Measurements from ENCODE around the gene AGR2.

AGR2 gene

DNA sequence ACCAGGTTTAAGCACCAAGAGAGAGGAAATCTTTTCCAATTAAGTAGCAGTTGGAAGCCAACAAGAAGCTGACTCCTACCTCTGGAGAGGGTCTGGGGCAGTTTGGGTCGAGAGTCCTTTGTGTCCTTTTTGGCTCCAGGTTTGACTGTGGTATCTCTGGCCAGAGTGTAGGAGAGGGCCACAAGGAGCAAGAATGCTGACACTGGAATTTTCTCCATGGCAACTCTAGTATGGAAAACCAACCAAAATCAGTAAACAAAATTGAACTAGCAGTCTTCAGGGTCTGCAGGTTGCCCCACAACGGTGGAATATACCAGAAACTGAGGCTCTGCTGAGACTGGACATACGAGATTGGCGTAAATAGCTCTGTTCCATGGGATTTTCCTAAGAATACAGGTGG, 3.2 kb downstream of the AGR2 start:
- H3K27ac ChIP-seq: peak overlapping the region; percentile 91; the same call in 1 of the 2 replicates
- TF ChIP-seq, protein P1, sequence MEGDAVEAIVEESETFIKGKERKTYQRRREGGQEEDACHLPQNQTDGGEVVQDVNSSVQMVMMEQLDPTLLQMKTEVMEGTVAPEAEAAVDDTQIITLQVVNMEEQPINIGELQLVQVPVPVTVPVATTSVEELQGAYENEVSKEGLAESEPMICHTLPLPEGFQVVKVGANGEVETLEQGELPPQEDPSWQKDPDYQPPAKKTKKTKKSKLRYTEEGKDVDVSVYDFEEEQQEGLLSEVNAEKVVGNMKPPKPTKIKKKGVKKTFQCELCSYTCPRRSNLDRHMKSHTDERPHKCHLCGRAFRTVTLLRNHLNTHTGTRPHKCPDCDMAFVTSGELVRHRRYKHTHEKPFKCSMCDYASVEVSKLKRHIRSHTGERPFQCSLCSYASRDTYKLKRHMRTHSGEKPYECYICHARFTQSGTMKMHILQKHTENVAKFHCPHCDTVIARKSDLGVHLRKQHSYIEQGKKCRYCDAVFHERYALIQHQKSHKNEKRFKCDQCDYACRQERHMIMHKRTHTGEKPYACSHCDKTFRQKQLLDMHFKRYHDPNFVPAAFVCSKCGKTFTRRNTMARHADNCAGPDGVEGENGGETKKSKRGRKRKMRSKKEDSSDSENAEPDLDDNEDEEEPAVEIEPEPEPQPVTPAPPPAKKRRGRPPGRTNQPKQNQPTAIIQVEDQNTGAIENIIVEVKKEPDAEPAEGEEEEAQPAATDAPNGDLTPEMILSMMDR (conservative IDR thresholded peaks at IDR 0.05): no peak

DNA sequence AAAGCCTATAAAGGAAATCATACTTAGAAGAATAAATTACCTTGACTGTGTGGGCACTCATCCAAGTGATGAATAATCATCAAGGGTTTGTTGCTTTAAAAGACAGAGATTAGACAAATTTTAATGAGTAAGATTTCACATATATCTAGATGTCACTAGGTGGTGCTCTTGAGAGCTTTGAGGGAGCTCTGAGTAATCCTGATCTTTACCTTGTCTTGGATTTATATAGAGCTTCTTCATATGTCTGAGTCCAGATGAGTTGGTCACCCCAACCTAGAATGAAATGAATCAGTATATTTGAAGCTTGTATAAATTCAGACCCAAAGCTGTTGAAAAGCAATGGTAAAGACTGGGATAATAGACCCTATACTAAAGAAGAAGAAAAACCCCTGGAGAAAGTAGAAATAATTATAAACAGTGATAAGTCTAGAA, 3.7 kb downstream of the AGR2 start:
- H3K27ac ChIP-seq: peak overlapping the region; percentile 91; the same call in 1 of the 2 replicates
- TF ChIP-seq, protein P1 (conservative IDR thresholded peaks at IDR 0.05): peak; percentile 81

DNA sequence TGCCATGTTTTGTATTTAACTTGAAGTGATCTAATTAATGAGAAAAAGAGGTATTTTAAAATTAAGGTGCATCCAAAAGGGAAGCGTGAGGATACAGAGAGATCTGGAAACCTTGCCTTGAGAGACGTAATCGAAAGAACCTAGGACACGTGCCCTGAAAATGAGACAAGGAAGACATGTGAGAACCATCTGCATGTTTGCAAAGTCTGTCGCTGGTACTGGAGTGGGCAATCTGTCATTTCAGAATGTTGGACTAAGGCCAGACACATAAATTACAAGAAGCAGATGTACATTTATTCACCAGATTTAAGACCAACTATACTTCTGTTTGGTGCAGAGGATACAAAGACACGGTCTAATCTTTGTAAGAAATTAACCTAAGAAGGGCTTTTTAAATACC, 9.2 kb downstream of the AGR2 start:
- H3K27ac ChIP-seq: peak overlapping the region; percentile 46
- TF ChIP-seq, protein P1 (conservative IDR thresholded peaks at IDR 0.05): no peak

DNA sequence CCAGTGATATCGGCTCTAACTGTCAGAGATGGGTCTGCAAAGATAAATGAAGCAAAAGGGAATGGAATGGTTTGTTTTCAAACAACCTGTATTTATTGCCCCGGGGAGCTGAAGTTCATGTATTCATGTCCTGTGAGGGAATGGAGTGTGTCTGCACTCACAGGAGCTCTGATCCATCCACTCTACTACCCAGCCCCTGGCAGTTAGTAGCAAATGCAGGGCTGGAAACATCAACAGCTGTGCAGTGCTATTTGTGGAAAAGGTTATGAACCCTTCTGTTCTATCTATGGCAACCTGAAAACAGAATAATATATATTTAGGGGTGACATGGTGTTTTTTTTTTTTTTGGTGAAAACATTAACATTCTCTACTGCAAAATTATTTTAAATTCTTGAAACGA, 9.8 kb downstream of the AGR2 start:
- H3K27ac ChIP-seq: peak overlapping the region; percentile 46
- TF ChIP-seq, protein P1 (conservative IDR thresholded peaks at IDR 0.05): no peak

DNA sequence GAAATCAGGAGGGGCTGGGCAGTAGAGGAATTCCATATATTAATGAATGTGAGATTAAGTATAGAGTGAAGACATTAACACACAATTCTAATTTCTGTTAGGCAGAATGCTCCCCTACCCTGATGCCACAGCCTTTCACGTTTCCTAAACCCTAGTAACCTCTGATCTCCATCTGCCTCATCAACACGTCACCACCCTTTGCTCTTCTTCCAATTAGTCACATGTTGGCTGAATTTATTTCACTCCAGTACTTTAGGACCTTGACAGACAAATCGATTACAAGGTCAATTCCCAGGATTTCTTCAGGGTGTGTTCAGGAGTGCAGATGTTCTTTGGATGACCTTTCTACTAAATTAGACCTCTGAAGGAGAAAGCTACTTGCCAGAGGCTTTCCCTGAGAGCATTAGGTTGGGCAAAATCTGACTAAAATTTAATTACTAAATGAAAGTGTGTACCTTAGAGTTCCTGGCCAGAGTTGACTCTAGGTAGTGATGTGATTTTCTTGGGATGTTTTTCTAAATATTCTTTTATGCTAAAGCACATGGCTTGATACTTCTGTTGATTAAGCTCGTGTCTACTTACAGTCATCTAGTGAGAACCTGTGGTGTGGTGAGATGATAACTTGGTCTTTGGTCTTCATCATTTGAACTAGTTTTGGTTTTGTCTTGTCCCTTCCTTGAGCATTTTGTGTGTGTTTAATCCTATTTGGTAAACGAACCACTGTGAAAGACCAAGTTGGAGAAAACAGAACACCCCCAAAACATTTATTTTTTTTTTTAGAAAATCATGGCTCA, 12.7 kb downstream of the AGR2 start:
- TF ChIP-seq, protein P1 (conservative IDR thresholded peaks at IDR 0.05): no peak
- no peak overlapping the region; the same call in 1 of the 2 replicates for H3K27ac ChIP-seq

DNA sequence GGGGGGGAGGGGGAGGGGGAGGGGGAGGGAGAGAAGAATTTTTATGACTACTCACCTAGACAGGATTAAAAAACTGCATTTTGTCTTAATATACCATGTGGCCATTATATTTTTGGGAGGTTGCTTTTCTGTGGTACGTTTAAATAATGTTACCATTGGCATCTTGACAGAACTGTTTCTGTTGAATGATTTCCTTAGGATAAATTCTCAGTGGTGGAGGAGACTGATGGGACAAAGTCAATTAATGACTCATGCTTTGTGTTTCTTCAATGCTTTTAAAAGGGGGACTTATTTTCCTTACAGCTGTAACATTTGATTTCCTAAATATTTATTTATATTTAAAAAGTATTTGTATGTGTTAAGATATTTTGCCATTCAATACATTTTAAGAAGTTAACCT, 13.7 kb downstream of the AGR2 start:
- no peak overlapping the region for H3K27ac ChIP-seq
- TF ChIP-seq, protein P1 (conservative IDR thresholded peaks at IDR 0.05): no peak

DNA sequence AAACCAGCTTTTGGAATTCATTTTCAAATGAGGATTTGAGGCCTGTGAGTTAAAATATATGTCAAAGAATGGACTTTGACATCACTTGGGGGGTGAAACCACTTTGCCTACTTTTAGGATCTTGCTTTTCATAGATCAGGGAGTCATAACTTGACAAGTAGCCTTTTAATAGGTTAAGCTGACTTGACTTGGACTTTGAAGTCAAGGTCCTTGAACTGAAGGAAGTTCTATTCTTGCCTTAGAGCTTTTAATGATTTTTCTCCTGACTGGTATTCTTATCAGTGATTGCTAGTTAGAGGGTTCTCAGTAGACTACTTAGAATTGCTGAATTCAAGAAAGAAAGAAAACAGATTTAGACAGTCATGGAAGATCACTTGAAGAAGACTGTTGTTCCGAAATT, 17.7 kb downstream of the AGR2 start:
- H3K27ac ChIP-seq: peak overlapping the region; percentile 84
- TF ChIP-seq, protein P1 (conservative IDR thresholded peaks at IDR 0.05): no peak

Data from VCaP (cell line).